Measurements from ENCODE around the gene JPH4.

JPH4 gene

GRCh38 chr14:23522643-23523198 lies 55.9 kb downstream of the JPH4 start:
- no peak for DNase-seq

- no peak for DNase-seq
These were observed 56.6 kb downstream of the JPH4 start for GRCh38 chr14:23521785-23522640.

DNA sequence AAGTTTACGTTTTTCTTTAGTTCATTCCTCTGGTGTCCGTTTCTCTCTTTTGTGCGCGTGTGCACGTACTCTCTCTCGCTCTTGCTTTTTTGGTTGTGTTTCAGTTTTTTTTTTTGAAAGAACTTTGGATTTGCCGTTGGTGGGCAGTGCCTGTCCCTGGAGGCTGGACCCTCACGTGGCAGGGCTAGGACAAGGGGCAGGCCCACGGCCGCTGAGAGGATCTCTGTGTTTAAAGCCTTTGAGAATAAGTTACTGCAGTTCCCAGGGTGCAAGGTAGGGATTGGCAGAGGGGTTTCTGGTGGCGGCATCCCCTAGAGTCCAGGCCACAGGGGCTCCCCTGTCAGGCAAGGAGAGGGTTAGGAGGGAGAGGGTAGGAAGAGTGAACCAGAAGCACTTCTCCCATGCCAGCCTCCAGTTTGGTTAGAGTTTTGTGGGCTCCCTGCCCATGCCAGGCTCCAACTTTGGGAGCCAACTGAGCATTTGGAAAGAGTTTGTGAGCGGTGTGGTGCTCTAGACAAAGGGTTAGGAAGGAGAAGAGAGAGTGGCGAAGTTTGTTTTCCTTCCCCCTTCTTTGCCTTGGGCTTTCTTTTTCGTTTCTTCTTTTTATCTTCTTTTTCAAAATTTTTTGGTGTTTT lies 57.6 kb downstream of the JPH4 start:
- DNase-seq, result no peak

DNA sequence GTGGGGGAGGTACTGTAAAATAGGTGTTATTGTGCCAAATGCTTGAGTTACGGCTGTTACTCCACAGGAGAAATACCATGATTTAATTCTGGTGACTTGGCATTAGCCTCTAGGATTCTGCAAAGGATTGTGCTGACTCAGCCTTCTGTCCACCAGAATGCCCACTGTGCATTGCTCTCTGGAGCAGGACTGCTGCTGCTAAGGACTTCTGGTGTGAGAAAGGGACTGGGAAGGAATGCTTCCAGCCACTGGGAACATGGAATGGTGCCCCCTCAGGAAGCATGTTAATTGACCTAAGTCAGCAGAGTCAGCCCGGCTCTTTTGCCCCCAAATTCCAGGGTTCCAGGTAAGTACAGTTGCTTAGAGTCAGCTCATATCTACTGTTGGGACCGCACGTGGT lies 59.9 kb downstream of the JPH4 start:
- DNase-seq, result no peak
